Measurements from ENCODE around the gene PNPLA2. TPM values are rescaled to one million over a fixed set of nuclear protein-coding genes. Genes with fewer than 3 reads are reported as not detected.

The PNPLA2 gene
- total RNA-seq, 1 experiment from 2014 or later: 93.6 TPM

- H3K4me1 ChIP-seq: no peaks in the 10 kb centered on the region
- TF ChIP-seq CTCF (IDR thresholded peaks at IDR 0.05; ENCODE audit: insufficient read depth in 1 of 2, low read depth in 1 of 2, low read length in 1 of 2, severe bottlenecking in 1 of 2, unreplicated experiment in 1 of 2): no peak
- DNase-seq: no peak
- no TSS peak for BruUV-seq (replicated peaks)
- no peaks in the 10 kb centered on the region; the same call in 1 of the 2 replicates for H3K36me3 ChIP-seq (ENCODE audit: control insufficient read depth, insufficient read depth, low read length)
- no peaks in the 10 kb centered on the region for H3K27me3 ChIP-seq (replicated peaks; ENCODE audit: control insufficient read depth, insufficient read depth, low read length)
- H3K9me3 ChIP-seq: no peaks in the 10 kb centered on the region
- Mint-ChIP-seq H3K36me3 (ENCODE audit: insufficient read depth, unreplicated experiment) (peaks cover 96% of the 10 kb centered on the region), H3K27ac (ENCODE audit: unreplicated experiment) (no peak overlapping the region), H3K4me1 (ENCODE audit: low read depth, unreplicated experiment) (no peaks in the 10 kb centered on the region), H3K9me3 (ENCODE audit: unreplicated experiment) (no peaks in the 10 kb centered on the region), H3K27me3 (ENCODE audit: insufficient read depth, unreplicated experiment) (no peaks in the 10 kb centered on the region), H3K4me3 (ENCODE audit: unreplicated experiment) (no peak overlapping the region)
- CTCF ChIA-PET: no interaction called here
- POLR2A ChIA-PET: interaction anchor here (0.8 kb wide), 1 partner anchor 9 kb away, joined by 8 read pairs; no protein-coding TSS in a partner anchor
- intact Hi-C loops (cut with micrococcal nuclease; ENCODE audit: unreplicated experiment): no loop called here
- H3K4me3 ChIP-seq (ENCODE audit: low read depth, low read length): no peak overlapping the region
These were observed 47.0 kb downstream of the PNPLA2 start for GRCh38 chr11:865462-866430.

- intact Hi-C loops (cut with micrococcal nuclease; ENCODE audit: unreplicated experiment): no loop called here
- Histone ChIP-seq H3K4me1 (no peaks in the 10 kb centered on the region), H3K36me3 (ENCODE audit: control insufficient read depth, insufficient read depth, low read length) (no peaks in the 10 kb centered on the region; the same call in 1 of the 2 replicates), H3K27me3 (replicated peaks; ENCODE audit: control insufficient read depth, insufficient read depth, low read length) (no peaks in the 10 kb centered on the region), H3K9me3 (no peaks in the 10 kb centered on the region), H3K4me3 (ENCODE audit: low read depth, low read length) (no peak overlapping the region)
- H3K36me3 Mint-ChIP-seq (ENCODE audit: insufficient read depth, unreplicated experiment): peaks cover 95% of the 10 kb centered on the region
- H3K4me1 Mint-ChIP-seq (ENCODE audit: low read depth, unreplicated experiment): no peaks in the 10 kb centered on the region
- no peak for TF ChIP-seq CTCF (IDR thresholded peaks at IDR 0.05; ENCODE audit: insufficient read depth in 1 of 2, low read depth in 1 of 2, low read length in 1 of 2, severe bottlenecking in 1 of 2, unreplicated experiment in 1 of 2)
- no TSS peak for BruUV-seq (replicated peaks)
- ChIA-PET POLR2A (interaction anchor here (0.8 kb wide), 1 partner anchor 10 kb away, joined by 8 read pairs; no protein-coding TSS in a partner anchor), CTCF (no interaction called here)
- no peaks in the 10 kb centered on the region for H3K9me3 Mint-ChIP-seq (ENCODE audit: unreplicated experiment)
- no peaks in the 10 kb centered on the region for H3K27me3 Mint-ChIP-seq (ENCODE audit: insufficient read depth, unreplicated experiment)
- DNase-seq: no peak
- H3K4me3 Mint-ChIP-seq (ENCODE audit: unreplicated experiment): no peak overlapping the region
- no peak overlapping the region for H3K27ac Mint-ChIP-seq (ENCODE audit: unreplicated experiment)
These were observed 47.8 kb downstream of the PNPLA2 start for GRCh38 chr11:866481-866880.

- BruUV-seq (replicated peaks): no TSS peak
- Mint-ChIP-seq H3K4me1 (ENCODE audit: low read depth, unreplicated experiment) (no peaks in the 10 kb centered on the region), H3K27ac (ENCODE audit: unreplicated experiment) (no peak overlapping the region), H3K4me3 (ENCODE audit: unreplicated experiment) (no peak overlapping the region), H3K9me3 (ENCODE audit: unreplicated experiment) (no peaks in the 10 kb centered on the region), H3K36me3 (ENCODE audit: insufficient read depth, unreplicated experiment) (peaks cover 95% of the 10 kb centered on the region), H3K27me3 (ENCODE audit: insufficient read depth, unreplicated experiment) (no peaks in the 10 kb centered on the region)
- intact Hi-C loops (cut with micrococcal nuclease; ENCODE audit: unreplicated experiment): no loop called here
- H3K27me3 ChIP-seq (replicated peaks; ENCODE audit: control insufficient read depth, insufficient read depth, low read length): no peaks in the 10 kb centered on the region
- no peak overlapping the region for H3K4me3 ChIP-seq (ENCODE audit: low read depth, low read length)
- CTCF ChIA-PET: interaction anchor here (0.7 kb wide), 1 partner anchor 208 kb away, joined by 4 read pairs; no protein-coding TSS in a partner anchor
- H3K9me3 ChIP-seq: no peaks in the 10 kb centered on the region
- POLR2A ChIA-PET: no interaction called here
- no peak for TF ChIP-seq CTCF (IDR thresholded peaks at IDR 0.05; ENCODE audit: insufficient read depth in 1 of 2, low read depth in 1 of 2, low read length in 1 of 2, severe bottlenecking in 1 of 2, unreplicated experiment in 1 of 2)
- no peaks in the 10 kb centered on the region for H3K4me1 ChIP-seq
- DNase-seq: no peak
- no peaks in the 10 kb centered on the region; the same call in 1 of the 2 replicates for H3K36me3 ChIP-seq (ENCODE audit: control insufficient read depth, insufficient read depth, low read length)
These were observed 49.2 kb downstream of the PNPLA2 start for GRCh38 chr11:867856-868358.
